Glomerular visceral epithelial cell (primary cell): ENCODE data around the gene MKNK1.
"Not testable (repeated sequence)": the region's sequence is repeated elsewhere in the genome, so short reads cannot be mapped to it uniquely, and the experiment has no call there.

Experiments used
- DNase-seq: peaks from one replicate; pipeline ENCODE4 v3.0.0-alpha.2; 2016; ENCODE audit errors: extremely low spot score

MKNK1 gene

DNA sequence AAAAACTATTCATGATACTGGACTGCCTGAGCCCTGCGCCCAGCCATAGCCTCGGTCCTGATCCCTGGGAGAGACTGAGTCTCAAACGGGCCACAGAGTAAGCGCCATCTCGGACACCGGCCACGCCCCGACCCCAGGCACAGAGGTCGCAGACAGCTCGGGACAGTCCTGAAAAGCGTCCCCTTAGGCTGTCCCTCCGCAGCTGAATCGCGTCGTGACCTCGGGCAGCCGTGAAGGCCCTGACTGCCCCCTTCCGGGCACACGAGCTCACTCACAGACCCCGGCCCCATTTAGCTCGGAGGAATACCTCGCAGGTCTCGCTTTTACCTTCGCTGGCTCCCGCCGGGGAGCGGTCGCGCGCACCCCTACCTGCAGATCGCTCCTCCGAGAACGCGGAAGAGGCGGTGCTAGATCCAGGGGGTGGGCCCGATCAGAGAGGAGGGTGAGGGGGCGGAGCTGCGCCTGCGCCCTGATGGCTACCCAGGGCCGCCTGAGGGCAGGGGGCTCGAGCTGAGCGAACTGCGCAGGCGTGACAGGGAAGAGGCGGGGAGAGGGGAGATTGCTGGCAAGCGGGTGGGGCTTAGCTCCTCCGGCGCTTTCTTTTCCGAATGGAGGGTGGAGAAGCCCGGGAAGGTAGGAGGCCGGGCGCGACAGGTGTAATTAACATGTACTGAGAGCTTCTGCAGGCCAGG lies at the start of gene MKNK1:
TSS of gene MKNK1 (minus strand) at position 411 of the 692 bp plus-strand sequence. CDS start 20,941 bp downstream, outside the sequence.
- DNase-seq = peak; percentile 98

- DNase-seq = no peak
These were observed 49.4 kb upstream of the MKNK1 start for GRCh38 chr1:46653405-46653958.

GRCh38 chr1:46652321-46653100 lies 48.4 kb upstream of the MKNK1 start:
- DNase-seq = no peak

DNA sequence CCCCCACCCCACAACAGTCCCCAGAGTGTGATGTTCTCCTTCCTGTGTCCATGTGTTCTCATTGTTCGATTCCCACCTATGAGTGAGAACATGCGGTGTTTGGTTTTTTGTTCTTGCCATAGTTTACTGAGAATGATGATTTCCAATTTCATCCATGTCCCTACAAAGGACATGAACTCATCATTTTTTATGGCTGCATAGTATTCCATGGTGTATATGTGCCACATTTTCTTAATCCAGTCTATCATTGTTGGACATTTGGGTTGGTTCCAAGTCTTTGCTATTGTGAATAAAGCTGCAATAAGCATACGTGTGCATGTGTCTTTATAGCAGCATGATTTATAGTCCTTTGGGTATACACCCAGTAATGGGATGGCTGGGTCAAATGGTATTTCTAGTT lies 47.1 kb upstream of the MKNK1 start:
- not testable (repeated sequence) for DNase-seq

DNA sequence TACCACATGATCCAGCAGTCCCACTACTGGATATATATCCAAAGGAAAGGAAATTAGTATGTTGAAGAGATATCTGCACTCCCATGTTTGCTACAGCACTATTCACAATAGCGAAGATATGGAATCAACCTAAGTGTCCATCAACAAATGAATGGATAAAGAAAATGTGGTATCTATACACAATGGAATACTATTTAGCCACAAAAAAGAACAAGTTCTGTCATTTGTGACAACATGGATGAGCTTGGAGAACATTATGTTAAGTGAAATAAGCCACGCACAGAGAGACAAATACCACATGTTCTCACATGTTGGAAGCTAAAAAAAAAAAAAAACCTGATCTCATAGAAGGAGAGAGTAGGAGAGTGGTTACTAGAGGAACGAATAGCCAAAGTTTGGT lies 46.4 kb upstream of the MKNK1 start:
- DNase-seq = no peak

DNA sequence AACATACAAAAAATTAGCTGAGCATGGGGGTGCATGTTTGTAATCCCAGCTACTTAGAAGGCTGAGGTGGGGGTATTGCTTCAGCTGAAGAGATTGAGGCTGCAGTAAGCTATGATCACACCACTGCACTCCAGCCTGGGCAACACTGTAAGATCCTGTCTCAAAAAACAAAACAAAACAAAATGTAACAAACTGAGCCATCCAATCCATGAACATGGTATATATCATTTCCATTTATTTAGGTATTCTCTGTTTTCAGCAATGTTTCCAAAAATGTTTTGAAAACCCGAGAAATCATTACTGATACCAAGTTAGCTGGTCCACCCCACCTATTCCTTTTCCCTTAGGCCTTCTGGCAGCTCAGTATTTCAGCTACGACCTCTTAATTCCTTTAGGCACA lies 45.7 kb upstream of the MKNK1 start:
- no peak for DNase-seq

DNA sequence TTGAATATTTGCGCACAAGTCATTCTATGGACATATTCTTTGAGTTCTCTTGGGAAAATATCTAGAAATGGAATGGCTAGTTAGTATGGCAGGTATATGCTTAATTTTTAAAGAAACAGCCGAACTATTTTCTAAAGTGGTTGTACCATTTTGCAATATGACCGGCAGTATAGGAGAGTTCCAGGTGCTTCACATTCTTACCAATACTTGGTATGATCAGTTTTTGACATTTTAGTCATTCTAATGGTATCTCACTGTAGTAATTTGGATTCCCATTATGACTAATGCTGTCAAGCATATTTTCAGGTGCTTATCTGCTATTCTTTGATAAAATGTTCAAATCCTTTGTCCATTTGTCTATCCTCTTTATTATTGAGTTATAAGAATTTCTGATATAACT lies 43.5 kb upstream of the MKNK1 start:
- no peak for DNase-seq

DNA sequence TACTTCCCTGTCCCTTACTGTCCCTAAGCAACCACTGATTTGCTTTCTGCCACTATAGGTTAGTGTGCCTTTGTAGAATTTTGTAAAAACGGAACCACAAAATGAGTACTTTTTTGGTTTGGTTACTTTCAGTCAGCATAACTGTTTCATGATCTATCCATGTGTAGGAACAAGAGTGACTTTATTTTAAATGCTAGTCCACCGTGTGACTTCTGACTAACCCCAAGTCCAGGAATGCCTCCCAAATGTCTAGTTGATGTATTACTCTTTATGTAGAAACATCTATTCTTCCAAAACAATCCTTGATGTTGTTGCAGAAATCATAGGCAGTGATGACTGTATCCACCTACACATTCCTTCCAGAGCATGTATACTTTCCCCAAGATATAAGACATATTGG lies 42.8 kb upstream of the MKNK1 start:
- DNase-seq = no peak

GRCh38 chr1:46646331-46646730 lies 42.3 kb upstream of the MKNK1 start:
- DNase-seq = no peak

GRCh38 chr1:46645815-46646214 lies 41.7 kb upstream of the MKNK1 start:
- no peak for DNase-seq

GRCh38 chr1:46643368-46643775 lies 39.3 kb upstream of the MKNK1 start:
- DNase-seq = peak; percentile 77

- no peak for DNase-seq
These were observed 38.1 kb upstream of the MKNK1 start for GRCh38 chr1:46642115-46642680.

- no peak for DNase-seq
These were observed 35.5 kb upstream of the MKNK1 start for GRCh38 chr1:46639547-46639946.

GRCh38 chr1:46638921-46639320 lies 34.9 kb upstream of the MKNK1 start:
- no peak for DNase-seq

GRCh38 chr1:46637444-46638083 lies 33.5 kb upstream of the MKNK1 start:
- DNase-seq = no peak

GRCh38 chr1:46635205-46635604 lies 31.1 kb upstream of the MKNK1 start:
- DNase-seq = no peak

DNA sequence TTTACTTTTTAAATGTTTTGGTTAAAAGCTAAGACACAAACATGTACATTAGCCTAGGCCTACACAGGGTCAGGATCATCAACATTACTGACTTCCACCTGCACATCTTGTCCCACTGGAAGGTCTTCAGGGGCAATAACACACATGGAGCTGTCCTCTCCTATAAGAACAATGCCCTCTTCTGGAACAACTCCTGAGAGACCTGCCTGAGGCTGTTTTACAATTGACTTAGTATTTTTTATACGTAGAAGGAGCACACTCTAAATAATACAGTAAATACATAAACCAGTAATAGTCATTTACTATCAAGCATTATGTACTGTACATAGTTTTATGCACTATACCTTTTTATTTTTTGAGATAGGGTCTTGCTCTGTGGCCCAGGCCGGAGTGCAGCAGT lies 26.7 kb upstream of the MKNK1 start:
- no peak for DNase-seq

DNA sequence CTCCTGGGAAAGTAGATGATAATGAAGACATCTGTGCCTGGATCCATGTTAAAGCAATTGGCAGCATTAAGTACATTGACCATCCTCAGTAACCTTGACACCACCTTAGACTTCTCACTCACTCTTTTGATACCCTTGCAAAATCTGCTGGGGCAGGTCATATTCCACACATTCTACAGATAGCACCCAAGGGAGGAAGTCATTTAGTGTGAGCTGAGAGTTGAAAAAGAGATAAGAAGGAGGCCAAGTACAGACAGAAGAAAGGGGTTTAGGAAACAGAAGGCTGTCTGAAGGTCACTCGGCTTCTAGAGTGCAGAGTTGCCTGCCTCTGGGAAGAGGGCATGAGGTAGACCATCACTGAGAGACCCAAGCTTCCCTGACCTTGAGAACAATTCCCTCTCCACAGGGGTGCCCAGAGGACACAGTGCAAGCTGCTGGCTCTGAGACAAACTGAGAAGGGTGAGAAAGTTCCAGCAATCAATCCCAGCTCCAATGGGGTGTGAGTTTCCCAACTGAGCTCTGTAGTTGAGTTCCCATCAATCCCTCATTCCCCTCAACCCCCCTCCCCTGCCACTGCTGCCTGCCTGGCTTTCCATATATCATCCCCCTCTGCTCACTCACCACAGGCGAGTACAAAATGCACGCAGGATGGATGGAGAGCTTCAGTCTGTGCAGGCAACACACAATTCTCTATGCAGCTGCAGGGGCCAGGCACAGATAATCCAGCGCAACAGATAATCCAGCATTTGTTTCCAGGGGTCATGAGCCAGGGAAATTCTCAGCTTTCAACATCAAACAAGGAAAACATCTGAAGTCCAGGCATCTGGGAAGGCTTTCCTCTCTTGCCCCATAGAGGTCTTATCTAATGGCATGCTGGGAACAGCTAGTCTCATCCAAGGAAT lies 19.9 kb upstream of the MKNK1 start:
- DNase-seq = no peak

- peak; percentile 25 for DNase-seq
These were observed 18.3 kb upstream of the MKNK1 start for GRCh38 chr1:46622344-46622743.

GRCh38 chr1:46621930-46622329 lies 17.9 kb upstream of the MKNK1 start:
- DNase-seq = no peak

DNA sequence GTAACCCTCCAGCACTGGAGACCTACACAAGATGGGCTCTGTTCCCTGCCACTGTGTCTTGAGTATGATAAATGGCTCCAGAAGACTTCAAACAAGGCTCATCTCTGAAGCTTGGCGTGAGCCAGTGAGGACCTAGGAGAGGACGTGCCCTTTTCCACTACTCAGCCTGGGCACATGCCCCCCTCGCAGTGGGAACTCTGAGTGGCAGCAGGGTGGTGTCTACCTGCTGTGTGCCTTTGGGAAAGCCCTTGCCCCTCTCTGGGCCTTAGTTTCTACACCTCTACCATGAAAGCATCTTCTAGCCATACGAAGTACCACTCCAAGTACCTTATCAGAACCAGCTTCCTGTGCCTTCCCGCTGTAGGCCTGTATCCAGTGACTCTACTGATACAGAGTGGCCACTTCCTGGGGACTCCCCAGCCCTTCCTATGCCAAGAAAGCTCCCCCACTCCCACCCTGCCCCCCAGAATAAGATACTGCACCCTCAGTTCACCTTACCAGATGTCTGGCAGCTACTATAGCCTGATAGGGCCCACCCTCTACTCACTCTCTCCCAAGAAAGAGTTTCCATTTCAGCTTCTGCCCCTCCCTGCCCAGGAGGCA lies 15.7 kb upstream of the MKNK1 start:
- no peak for DNase-seq
